H9 (cell line): Measurements from ENCODE around the gene EPAS1. TPM values are rescaled to one million over a fixed set of nuclear protein-coding genes. Genes with fewer than 3 reads are reported as not detected.

Source experiments
- DNase-seq: peaks from one replicate; pipeline ENCODE4 v3.0.0-alpha.2; 2017
- H2AFZ ChIP-seq: one replicate; pipeline ENCODE4 v1.6.1; 2013; ENCODE audit warnings: mild to moderate bottlenecking, low read length, control low read depth, moderate library complexity
- H2AK5ac ChIP-seq: 2 replicates; pipeline ENCODE4 v1.6.1; 2013; ENCODE audit warnings: low read length, control low read depth, mixed read lengths; ENCODE audit not compliant: insufficient read length
- H2BK120ac ChIP-seq: one replicate; pipeline ENCODE4 v1.6.1; 2013; ENCODE audit warnings: low read depth, mild to moderate bottlenecking, low read length, control low read depth, inconsistent platforms; ENCODE audit not compliant: poor library complexity, severe bottlenecking
- H2BK12ac ChIP-seq: 2 replicates; pipeline ENCODE4 v1.6.1; 2013; ENCODE audit warnings: low read length, control low read depth, mixed read lengths, low read depth; ENCODE audit not compliant: insufficient read length
- H2BK15ac ChIP-seq: 2 replicates; pipeline ENCODE4 v1.6.1; 2013; ENCODE audit warnings: low read depth, low read length, control low read depth
- H2BK20ac ChIP-seq: one replicate; pipeline ENCODE4 v1.6.1; 2013; ENCODE audit warnings: low read depth, mild to moderate bottlenecking, low read length, control low read depth, inconsistent platforms; ENCODE audit not compliant: poor library complexity, severe bottlenecking
- H2BK5ac ChIP-seq: 2 replicates; pipeline ENCODE4 v1.6.1; 2013; ENCODE audit warnings: low read length, control low read depth, mixed read lengths; ENCODE audit not compliant: insufficient read length
- H3K14ac ChIP-seq: 2 replicates; pipeline ENCODE4 v1.6.1; 2013; ENCODE audit warnings: low read length, control low read depth; ENCODE audit not compliant: insufficient read depth
- H3K18ac ChIP-seq: 2 replicates; pipeline ENCODE4 v1.6.1; 2013; ENCODE audit warnings: low read depth, mild to moderate bottlenecking, mixed read lengths, low read length, control low read depth; ENCODE audit not compliant: insufficient read length
- H3K23ac ChIP-seq: 2 replicates; pipeline ENCODE4 v1.6.1; 2013; ENCODE audit warnings: low read length, control low read depth, mixed read lengths, low read depth; ENCODE audit not compliant: insufficient read length
- H3K23me2 ChIP-seq: 2 replicates; pipeline ENCODE4 v1.6.1; 2013; ENCODE audit warnings: low read depth, mild to moderate bottlenecking, mixed read lengths, low read length, control low read depth; ENCODE audit not compliant: insufficient read length, poor library complexity, severe bottlenecking
- H3K27ac ChIP-seq: 2 replicates; pipeline ENCODE4 v1.5.1; 2013; ENCODE audit warnings: low read length, control low read depth, mixed read lengths, low read depth; ENCODE audit not compliant: insufficient read length
- H3K27me3 ChIP-seq: 2 replicates; pipeline ENCODE4 v1.6.1; 2013; ENCODE audit warnings: low read length, control low read depth, inconsistent platforms; ENCODE audit not compliant: insufficient read depth
- H3K4ac ChIP-seq: 2 replicates; pipeline ENCODE4 v1.6.1; 2013; ENCODE audit warnings: low read depth, mild to moderate bottlenecking, control low read depth, inconsistent platforms, low read length, moderate library complexity
- H3K4me1 ChIP-seq: 2 replicates; pipeline ENCODE4 v1.6.1; 2013; ENCODE audit warnings: low read length, control low read depth, inconsistent platforms; ENCODE audit not compliant: insufficient read depth
- H3K4me2 ChIP-seq: 2 replicates; pipeline ENCODE4 v1.6.1; 2013; ENCODE audit warnings: low read length, control low read depth, mixed read lengths; ENCODE audit not compliant: insufficient read length, insufficient read depth
- H3K56ac ChIP-seq: 2 replicates; pipeline ENCODE4 v1.6.1; 2013; ENCODE audit warnings: low read depth, mild to moderate bottlenecking, mixed read lengths, low read length, control low read depth; ENCODE audit not compliant: insufficient read length
- H3K79me1 ChIP-seq: 2 replicates; pipeline ENCODE4 v1.6.1; 2013; ENCODE audit warnings: low read depth, mild to moderate bottlenecking, moderate library complexity, low read length, control low read depth, inconsistent platforms; ENCODE audit not compliant: insufficient read depth, poor library complexity, severe bottlenecking
- H3K79me2 ChIP-seq: 2 replicates; pipeline ENCODE4 v1.6.1; 2013; ENCODE audit warnings: low read length, control low read depth, inconsistent platforms; ENCODE audit not compliant: insufficient read depth
- H3K9ac ChIP-seq: 2 replicates; pipeline ENCODE4 v1.6.1; 2013; ENCODE audit warnings: low read length, control low read depth, mixed read lengths; ENCODE audit not compliant: insufficient read length; ENCODE audit errors: extremely low read depth
- H3K9me3 ChIP-seq: one replicate; pipeline ENCODE4 v1.6.1; 2013; ENCODE audit warnings: low read depth, low read length, inconsistent platforms; ENCODE audit not compliant: control insufficient read depth
- H3T11ph ChIP-seq: one replicate; pipeline ENCODE4 v1.6.1; 2013; ENCODE audit warnings: mild to moderate bottlenecking, low read length, control low read depth, inconsistent platforms
- H4K20me1 ChIP-seq: one replicate; pipeline ENCODE4 v1.6.1; 2013; ENCODE audit not compliant: control insufficient read depth, insufficient read length, insufficient read depth
- H4K5ac ChIP-seq: 2 replicates; pipeline ENCODE4 v1.6.1; 2013; ENCODE audit warnings: low read depth, mild to moderate bottlenecking, mixed read lengths, low read length, control low read depth; ENCODE audit not compliant: insufficient read length
- H4K8ac ChIP-seq: replicated peaks from 2 replicates; pipeline ENCODE4 v1.6.1; 2013; ENCODE audit warnings: low read length, control low read depth, mixed read lengths, low read depth; ENCODE audit not compliant: insufficient read length
- H4K91ac ChIP-seq: 2 replicates; pipeline ENCODE4 v1.6.1; 2013; ENCODE audit warnings: low read depth, mild to moderate bottlenecking, moderate library complexity, mixed read lengths, low read length, control low read depth; ENCODE audit not compliant: insufficient read length
- H3K27ac Mint-ChIP-seq, 3 experiments: 2 replicates in 2 of 3; 3 replicates in 1 of 3; pipeline ENCODE4 v1.8.0; 2020 to 2021; ENCODE audit warnings: mixed read lengths in 3 of 3, mild to moderate bottlenecking in 1 of 3, moderate library complexity in 1 of 3
- H3K27me3 Mint-ChIP-seq: 2 replicates; pipeline ENCODE4 v1.8.0; 2021; ENCODE audit warnings: low read depth, mild to moderate bottlenecking, moderate library complexity, mixed read lengths
- H3K36me3 Mint-ChIP-seq, 3 experiments: 2 replicates in 2 of 3; 3 replicates in 1 of 3; pipeline ENCODE4 v1.8.0; 2020 to 2021; ENCODE audit warnings: low read depth in 3 of 3, mixed read lengths in 3 of 3; ENCODE audit not compliant: insufficient read depth in 1 of 3
- H3K4me1 Mint-ChIP-seq, 2 experiments: 2 replicates each; pipeline ENCODE4 v1.8.0; 2020; ENCODE audit warnings: mixed read lengths in 2 of 2
- H3K4me3 Mint-ChIP-seq, 2 experiments: 2 replicates in 1 of 2; 3 replicates in 1 of 2; pipeline ENCODE4 v1.8.0; 2020 to 2021; ENCODE audit warnings: mild to moderate bottlenecking in 2 of 2, mixed read lengths in 2 of 2, moderate library complexity in 1 of 2
- H3K9me3 Mint-ChIP-seq, 2 experiments: 2 replicates in 1 of 2; 3 replicates in 1 of 2; pipeline ENCODE4 v1.8.0; 2020; ENCODE audit warnings: mild to moderate bottlenecking in 2 of 2, mixed read lengths in 2 of 2, moderate library complexity in 1 of 2
- whole genome bisulfite sequencing: extraction: QIAGEN DNeasy Blood & Tissue Kit; methylation state at CpG from one replicate; pipeline ENCODE4 v1.1.7; 2013; ENCODE audit warnings: missing lambda C conversion rate, low lambda C conversion rate, mixed read lengths; ENCODE audit not compliant: insufficient read length; ENCODE audit errors: extremely low coverage; 5-methylcytosine and 5-hydroxymethylcytosine counted together
- total RNA-seq: library from RNA; stranded (reverse); gene quantifications from 2 replicates; pipeline ENCODE4 v1.2.1, GENCODE V29; 2021
- TF ChIP-seq, protein P1 (sequence below): fragments of 200-600 bp; sonication (generic); conservative IDR thresholded peaks from 3 replicates; pipeline ENCODE4 v1.8.0; 2021; ENCODE audit warnings: antibody characterized with exemption, mild to moderate bottlenecking

Gene EPAS1
- total RNA-seq, 1 experiment from 2014 or later, result 1.1 TPM

GRCh38 chr2:46317094-46317486 lies 19.9 kb downstream of the EPAS1 start:
- no peak overlapping the region for H3K4me2 ChIP-seq
- H3K4me1 Mint-ChIP-seq, result peaks cover 22 to 28% of the 10 kb centered on the region in 2 experiments

More at GRCh38 chr2:46317094-46317486, 19.9 kb downstream of the EPAS1 start:
- Histone ChIP-seq H3K4me1 (no peaks in the 10 kb centered on the region; the same call in 1 of the 2 replicates), H2BK15ac (no peak overlapping the region), H3K56ac (no peak overlapping the region), H3K4ac (no peak overlapping the region), H4K5ac (no peak overlapping the region), H3K18ac (no peak overlapping the region), H2AK5ac (no peak overlapping the region), H2AFZ (no peak overlapping the region), H2BK12ac (no peak overlapping the region), H4K8ac (no peak overlapping the region), H4K20me1 (no peaks in the 10 kb centered on the region), H3K79me2 (no peaks in the 10 kb centered on the region), H4K91ac (no peak overlapping the region), H2BK20ac (no peak overlapping the region), H3K79me1 (no peaks in the 10 kb centered on the region), H2BK5ac (no peak overlapping the region), H2BK120ac (no peak overlapping the region), H3T11ph (no peak overlapping the region), H3K9ac (no peak overlapping the region), H3K23me2 (no peaks in the 10 kb centered on the region), H3K14ac (no peak overlapping the region), H3K9me3 (no peaks in the 10 kb centered on the region), H3K27me3 (no peaks in the 10 kb centered on the region), H3K23ac (no peak overlapping the region), H3K27ac (no peak overlapping the region)
- Mint-ChIP-seq H3K4me3 (no peak overlapping the region), H3K27me3 (peaks cover 3% of the 10 kb centered on the region), H3K9me3 (no peaks in the 10 kb centered on the region), H3K36me3 (no peaks in the 10 kb centered on the region), H3K27ac (no peak overlapping the region)
- WGBS, result no CpG with 5 or more reads among the region's 3 CpGs
- DNase-seq, result no peak
- TF ChIP-seq, protein P1, sequence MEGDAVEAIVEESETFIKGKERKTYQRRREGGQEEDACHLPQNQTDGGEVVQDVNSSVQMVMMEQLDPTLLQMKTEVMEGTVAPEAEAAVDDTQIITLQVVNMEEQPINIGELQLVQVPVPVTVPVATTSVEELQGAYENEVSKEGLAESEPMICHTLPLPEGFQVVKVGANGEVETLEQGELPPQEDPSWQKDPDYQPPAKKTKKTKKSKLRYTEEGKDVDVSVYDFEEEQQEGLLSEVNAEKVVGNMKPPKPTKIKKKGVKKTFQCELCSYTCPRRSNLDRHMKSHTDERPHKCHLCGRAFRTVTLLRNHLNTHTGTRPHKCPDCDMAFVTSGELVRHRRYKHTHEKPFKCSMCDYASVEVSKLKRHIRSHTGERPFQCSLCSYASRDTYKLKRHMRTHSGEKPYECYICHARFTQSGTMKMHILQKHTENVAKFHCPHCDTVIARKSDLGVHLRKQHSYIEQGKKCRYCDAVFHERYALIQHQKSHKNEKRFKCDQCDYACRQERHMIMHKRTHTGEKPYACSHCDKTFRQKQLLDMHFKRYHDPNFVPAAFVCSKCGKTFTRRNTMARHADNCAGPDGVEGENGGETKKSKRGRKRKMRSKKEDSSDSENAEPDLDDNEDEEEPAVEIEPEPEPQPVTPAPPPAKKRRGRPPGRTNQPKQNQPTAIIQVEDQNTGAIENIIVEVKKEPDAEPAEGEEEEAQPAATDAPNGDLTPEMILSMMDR, result no peak
